ENCODE measurements around the gene COX6B2.

DNA sequence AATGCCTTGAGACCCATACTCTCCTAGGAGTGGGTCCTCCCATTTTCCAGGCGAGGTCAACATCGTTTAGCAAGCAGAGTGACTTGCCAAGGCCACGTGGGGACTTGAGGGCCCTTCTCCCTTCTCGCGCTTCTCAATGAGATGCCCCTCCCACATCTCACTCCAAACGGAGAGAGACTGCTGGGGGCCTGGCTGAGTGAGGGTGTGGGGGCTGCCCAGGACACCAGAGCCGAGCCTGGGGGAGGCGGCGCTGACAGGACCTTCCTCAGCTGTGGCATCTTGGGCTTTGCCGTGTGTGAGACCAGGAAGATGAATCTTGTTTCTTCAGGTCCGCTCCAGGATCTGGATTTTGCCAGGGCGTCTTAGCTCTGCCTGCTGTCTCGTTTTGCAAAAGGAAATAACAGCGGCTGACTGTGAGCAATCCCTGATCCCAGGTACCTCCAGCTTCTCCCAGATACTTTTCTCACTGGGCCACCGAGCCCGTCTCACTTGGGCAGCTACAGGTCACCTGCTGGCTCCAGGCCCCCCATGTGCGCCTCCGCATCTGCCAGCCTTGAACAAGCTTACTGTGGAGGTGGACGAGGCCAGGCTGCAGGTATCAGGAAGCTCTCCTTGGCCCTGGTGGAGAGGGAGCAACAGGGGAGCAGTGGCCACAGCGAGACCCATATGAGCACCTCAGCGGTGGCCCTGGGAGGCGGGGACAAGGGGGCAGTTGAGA, 6.0 kb downstream of the COX6B2 start:
- TF ChIP-seq CTCF (IDR thresholded peaks at IDR 0.05; ENCODE audit: low read length) (no peak), EZH2phosphoT487 (IDR thresholded peaks at IDR 0.05; ENCODE audit: low read length) (no peak), EZH2 (optimal IDR thresholded peaks at IDR 0.05; ENCODE audit: low read depth, low read length) (no peak)

Data from MM.1S (cell line).